Smooth muscle cell of the umbilical artery (primary cell): ENCODE data around the gene ACSM2A. TPM values are rescaled to one million over a fixed set of nuclear protein-coding genes. Genes with fewer than 3 reads are reported as not detected.

Experiments
- total RNA-seq: library from RNA; depleted of rRNA; stranded (reverse); fragments of >200 nt; gene quantifications from 2 replicates; pipeline ENCODE4 v1.2.3, GENCODE V29; 2014

Gene ACSM2A, protein sequence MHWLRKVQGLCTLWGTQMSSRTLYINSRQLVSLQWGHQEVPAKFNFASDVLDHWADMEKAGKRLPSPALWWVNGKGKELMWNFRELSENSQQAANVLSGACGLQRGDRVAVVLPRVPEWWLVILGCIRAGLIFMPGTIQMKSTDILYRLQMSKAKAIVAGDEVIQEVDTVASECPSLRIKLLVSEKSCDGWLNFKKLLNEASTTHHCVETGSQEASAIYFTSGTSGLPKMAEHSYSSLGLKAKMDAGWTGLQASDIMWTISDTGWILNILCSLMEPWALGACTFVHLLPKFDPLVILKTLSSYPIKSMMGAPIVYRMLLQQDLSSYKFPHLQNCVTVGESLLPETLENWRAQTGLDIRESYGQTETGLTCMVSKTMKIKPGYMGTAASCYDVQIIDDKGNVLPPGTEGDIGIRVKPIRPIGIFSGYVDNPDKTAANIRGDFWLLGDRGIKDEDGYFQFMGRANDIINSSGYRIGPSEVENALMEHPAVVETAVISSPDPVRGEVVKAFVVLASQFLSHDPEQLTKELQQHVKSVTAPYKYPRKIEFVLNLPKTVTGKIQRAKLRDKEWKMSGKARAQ
- total RNA-seq = not detected in 2 replicates

DNA sequence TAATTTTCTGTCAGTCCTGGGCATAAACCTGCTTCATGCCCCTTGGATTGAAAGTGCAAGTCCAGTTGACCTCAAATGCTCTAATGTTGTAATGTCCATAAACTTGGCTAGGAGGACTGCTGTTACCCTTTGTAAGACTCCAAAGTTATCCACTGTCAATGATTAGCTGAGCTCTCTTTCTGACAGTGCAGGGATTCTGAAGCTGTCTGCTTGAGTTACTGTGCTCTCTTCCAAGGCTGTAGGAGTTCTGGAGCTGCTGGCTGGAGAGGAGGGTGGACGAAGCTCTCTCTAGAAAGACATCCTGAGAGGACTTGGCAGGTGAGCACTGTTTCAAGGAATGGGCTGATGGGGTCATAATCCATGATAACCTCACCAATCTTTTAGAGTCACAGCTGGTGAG, at the start of gene ACSM2A:
TSS of gene ACSM2A (plus strand) at position 158 of the 400 bp plus-strand sequence. CDS start 8,594 bp downstream, outside the sequence.

DNA sequence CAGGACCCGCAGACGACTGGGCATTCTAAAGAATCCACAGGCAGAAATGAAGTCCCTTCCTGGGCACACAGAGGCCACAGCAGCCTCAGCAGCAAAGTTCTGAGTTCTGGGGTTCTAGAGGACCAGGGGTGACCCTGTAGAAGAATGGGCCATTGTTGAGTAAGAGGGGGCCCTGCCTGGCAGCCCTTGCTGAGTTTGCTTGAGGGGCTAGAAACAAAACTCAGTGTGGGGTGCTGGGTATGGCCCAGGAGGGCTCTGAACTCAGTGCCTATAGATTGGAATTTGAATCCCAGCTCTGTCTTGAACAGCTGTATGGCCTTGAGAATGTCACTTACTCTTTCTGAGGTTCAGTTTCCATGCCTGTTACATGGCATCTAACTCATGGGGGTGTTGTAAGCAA, 46.7 kb upstream of the ACSM2A start, which contains the start of gene PDILT:
TSS of gene PDILT (minus strand) at position 101 of the 400 bp plus-strand sequence. CDS start 5,437 bp downstream, outside the sequence.

DNA sequence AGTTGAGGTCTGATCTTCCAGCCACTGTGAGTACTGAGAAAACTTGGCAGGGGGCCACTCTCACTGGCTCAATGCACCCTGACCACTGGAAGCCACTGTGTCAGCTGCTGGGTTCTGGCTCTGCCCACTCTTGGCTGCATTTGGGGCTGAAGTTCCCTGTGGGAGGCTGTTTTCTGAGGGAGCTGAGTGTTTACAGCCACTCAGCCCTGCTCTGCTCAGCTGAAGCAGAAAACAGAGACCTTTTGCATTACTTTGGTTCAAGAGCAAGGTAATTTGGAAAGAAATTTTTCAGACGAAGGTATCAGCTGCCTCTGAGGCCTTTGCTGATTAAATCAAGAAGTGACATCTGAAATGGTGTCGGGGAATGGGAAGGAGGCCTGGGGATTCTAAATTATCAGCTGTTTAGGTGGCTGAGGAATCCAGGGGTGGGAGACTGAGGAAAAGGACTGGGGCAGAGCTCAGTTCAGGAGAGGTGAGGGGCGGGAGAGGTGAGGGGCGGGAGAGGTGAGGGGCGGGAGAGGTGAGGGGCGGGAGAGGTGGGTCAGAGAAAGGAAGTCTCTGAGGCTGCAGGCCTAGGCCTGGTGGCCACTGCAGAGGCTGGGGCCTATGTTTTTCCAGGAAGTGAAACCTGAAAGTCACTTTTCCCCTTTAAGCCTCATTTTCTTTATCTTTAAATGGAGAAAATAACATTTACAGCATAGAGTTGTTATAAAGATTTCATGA, 41.8 kb upstream of the ACSM2A start, which contains the start of gene ACSM5:
TSS of gene ACSM5 (plus strand) at position 137 of the 723 bp plus-strand sequence. CDS start 1,951 bp downstream, outside the sequence.

Other genes starting within 250 kb of the ACSM2A start
- gene GP2, start 124.0 kb upstream of the ACSM2A start, total RNA-seq = not detected in 2 replicates
- not detected in 2 replicates for gene UMOD, start 98.8 kb upstream of the ACSM2A start, total RNA-seq
- not detected in 2 replicates for gene PDILT, start 46.8 kb upstream of the ACSM2A start, total RNA-seq
- not detected in 2 replicates for gene ACSM5, start 42.0 kb upstream of the ACSM2A start, total RNA-seq
- gene ACSM2B, start 124.8 kb downstream of the ACSM2A start, total RNA-seq = not detected in 2 replicates
- not detected in 2 replicates for gene ACSM1, start 246.2 kb downstream of the ACSM2A start, total RNA-seq